ENCODE measurements around the gene SRSF9. TPM values are rescaled to one million over a fixed set of nuclear protein-coding genes. Genes with fewer than 3 reads are reported as not detected.

Gene SRSF9
- total and polyA plus RNA-seq, 2 of the 13 experiments (the other 11 are each of a cell fraction or from before 2014, with no cell fraction given) = 125 to 144 TPM

DNA sequence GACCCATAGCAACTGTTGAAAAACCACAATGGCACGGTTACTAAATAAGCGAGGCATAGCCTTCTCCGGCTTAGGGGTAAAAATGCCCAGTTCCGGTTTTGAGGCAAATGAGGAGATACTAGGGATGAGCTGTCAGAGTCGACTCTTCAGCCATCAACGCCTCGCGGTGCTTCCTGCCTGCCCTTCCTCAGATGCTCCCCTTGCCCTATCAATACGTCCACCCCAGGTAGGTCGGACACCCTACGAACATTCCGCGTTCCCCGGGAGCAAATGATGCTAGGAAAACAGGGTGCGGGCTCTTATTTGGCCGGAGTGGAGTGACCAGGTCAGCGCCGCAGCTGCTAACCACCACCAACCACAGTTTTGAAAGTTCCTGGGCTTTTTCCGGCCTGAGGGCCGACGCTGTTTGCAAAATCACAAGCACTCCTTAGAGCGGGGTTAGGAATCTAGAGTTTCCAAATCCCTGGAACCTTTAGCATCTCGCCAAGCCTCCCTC lies 1.2 kb downstream of the SRSF9 start (continued):
- TF ChIP-seq, protein P1, sequence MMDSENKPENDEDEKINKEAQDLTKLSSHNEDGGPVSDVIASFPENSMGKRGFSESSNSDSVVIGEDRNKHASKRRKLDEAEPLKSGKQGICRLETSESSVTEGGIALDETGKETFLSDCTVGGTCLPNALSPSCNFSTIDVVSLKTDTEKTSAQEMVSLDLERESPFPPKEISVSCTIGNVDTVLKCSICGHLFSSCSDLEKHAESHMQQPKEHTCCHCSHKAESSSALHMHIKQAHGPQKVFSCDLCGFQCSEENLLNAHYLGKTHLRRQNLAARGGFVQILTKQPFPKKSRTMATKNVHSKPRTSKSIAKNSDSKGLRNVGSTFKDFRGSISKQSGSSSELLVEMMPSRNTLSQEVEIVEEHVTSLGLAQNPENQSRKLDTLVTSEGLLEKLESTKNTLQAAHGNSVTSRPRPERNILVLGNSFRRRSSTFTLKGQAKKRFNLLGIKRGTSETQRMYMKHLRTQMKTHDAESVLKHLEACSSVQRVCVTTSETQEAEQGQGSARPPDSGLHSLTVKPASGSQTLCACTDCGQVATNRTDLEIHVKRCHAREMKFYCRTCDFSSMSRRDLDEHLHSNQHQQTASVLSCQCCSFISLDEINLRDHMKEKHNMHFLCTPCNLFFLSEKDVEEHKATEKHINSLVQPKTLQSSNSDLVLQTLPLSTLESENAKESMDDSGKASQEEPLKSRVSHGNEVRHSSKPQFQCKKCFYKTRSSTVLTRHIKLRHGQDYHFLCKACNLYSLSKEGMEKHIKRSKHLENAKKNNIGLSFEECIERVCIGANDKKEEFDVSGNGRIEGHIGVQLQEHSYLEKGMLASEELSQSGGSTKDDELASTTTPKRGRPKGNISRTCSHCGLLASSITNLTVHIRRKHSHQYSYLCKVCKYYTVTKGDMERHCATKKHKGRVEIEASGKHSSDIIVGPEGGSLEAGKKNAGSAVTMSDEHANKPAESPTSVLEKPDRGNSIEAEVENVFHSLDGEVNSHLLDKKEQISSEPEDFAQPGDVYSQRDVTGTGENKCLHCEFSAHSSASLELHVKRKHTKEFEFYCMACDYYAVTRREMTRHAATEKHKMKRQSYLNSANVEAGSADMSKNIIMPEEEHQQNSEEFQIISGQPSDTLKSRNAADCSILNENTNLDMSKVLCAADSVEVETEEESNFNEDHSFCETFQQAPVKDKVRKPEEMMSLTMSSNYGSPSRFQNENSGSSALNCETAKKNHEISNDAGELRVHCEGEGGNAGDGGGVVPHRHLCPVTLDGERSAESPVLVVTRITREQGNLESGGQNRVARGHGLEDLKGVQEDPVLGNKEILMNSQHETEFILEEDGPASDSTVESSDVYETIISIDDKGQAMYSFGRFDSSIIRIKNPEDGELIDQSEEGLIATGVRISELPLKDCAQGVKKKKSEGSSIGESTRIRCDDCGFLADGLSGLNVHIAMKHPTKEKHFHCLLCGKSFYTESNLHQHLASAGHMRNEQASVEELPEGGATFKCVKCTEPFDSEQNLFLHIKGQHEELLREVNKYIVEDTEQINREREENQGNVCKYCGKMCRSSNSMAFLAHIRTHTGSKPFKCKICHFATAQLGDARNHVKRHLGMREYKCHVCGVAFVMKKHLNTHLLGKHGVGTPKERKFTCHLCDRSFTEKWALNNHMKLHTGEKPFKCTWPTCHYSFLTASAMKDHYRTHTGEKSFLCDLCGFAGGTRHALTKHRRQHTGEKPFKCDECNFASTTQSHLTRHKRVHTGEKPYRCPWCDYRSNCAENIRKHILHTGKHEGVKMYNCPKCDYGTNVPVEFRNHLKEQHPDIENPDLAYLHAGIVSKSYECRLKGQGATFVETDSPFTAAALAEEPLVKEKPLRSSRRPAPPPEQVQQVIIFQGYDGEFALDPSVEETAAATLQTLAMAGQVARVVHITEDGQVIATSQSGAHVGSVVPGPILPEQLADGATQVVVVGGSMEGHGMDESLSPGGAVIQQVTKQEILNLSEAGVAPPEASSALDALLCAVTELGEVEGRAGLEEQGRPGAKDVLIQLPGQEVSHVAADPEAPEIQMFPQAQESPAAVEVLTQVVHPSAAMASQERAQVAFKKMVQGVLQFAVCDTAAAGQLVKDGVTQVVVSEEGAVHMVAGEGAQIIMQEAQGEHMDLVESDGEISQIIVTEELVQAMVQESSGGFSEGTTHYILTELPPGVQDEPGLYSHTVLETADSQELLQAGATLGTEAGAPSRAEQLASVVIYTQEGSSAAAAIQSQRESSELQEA (CRISPR knock-in tag; IDR thresholded peaks at IDR 0.05; ENCODE audit: not compliant biosample characterization) = no peak
- TF ChIP-seq ZNF549 (CRISPR knock-in tag; IDR thresholded peaks at IDR 0.05) = no peak
- TF ChIP-seq, protein P2, sequence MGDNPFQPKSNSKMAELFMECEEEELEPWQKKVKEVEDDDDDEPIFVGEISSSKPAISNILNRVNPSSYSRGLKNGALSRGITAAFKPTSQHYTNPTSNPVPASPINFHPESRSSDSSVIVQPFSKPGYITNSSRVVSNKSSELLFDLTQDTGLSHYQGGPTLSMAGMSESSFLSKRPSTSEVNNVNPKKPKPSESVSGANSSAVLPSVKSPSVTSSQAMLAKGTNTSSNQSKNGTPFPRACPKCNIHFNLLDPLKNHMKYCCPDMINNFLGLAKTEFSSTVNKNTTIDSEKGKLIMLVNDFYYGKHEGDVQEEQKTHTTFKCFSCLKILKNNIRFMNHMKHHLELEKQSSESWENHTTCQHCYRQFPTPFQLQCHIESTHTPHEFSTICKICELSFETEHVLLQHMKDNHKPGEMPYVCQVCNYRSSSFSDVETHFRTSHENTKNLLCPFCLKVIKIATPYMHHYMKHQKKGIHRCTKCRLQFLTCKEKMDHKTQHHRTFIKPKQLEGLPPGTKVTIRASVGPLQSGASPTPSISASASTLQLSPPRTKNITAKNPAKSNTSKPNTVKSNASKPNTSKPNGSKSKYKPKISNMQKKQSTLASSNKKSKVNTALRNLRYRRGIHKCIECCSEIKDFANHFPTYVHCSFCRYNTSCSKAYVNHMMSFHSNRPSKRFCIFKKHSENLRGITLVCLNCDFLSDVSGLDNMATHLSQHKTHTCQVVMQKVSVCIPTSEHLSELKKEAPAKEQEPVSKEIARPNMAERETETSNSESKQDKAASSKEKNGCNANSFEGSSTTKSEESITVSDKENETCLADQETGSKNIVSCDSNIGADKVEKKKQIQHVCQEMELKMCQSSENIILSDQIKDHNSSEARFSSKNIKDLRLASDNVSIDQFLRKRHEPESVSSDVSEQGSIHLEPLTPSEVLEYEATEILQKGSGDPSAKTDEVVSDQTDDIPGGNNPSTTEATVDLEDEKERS (CRISPR knock-in tag; IDR thresholded peaks at IDR 0.05) = no peak
- 0 out of 2 replicates have a peak, but pooled peaks have one; percentile 41 for TF ChIP-seq GLI4 (CRISPR knock-in tag; IDR thresholded peaks at IDR 0.05; ENCODE audit: borderline replicate concordance)
- TF ChIP-seq, protein P3, sequence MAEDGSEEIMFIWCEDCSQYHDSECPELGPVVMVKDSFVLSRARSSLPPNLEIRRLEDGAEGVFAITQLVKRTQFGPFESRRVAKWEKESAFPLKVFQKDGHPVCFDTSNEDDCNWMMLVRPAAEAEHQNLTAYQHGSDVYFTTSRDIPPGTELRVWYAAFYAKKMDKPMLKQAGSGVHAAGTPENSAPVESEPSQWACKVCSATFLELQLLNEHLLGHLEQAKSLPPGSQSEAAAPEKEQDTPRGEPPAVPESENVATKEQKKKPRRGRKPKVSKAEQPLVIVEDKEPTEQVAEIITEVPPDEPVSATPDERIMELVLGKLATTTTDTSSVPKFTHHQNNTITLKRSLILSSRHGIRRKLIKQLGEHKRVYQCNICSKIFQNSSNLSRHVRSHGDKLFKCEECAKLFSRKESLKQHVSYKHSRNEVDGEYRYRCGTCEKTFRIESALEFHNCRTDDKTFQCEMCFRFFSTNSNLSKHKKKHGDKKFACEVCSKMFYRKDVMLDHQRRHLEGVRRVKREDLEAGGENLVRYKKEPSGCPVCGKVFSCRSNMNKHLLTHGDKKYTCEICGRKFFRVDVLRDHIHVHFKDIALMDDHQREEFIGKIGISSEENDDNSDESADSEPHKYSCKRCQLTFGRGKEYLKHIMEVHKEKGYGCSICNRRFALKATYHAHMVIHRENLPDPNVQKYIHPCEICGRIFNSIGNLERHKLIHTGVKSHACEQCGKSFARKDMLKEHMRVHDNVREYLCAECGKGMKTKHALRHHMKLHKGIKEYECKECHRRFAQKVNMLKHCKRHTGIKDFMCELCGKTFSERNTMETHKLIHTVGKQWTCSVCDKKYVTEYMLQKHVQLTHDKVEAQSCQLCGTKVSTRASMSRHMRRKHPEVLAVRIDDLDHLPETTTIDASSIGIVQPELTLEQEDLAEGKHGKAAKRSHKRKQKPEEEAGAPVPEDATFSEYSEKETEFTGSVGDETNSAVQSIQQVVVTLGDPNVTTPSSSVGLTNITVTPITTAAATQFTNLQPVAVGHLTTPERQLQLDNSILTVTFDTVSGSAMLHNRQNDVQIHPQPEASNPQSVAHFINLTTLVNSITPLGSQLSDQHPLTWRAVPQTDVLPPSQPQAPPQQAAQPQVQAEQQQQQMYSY (CRISPR knock-in tag; IDR thresholded peaks at IDR 0.05) = peak; percentile 96
- TF ChIP-seq, protein P4, sequence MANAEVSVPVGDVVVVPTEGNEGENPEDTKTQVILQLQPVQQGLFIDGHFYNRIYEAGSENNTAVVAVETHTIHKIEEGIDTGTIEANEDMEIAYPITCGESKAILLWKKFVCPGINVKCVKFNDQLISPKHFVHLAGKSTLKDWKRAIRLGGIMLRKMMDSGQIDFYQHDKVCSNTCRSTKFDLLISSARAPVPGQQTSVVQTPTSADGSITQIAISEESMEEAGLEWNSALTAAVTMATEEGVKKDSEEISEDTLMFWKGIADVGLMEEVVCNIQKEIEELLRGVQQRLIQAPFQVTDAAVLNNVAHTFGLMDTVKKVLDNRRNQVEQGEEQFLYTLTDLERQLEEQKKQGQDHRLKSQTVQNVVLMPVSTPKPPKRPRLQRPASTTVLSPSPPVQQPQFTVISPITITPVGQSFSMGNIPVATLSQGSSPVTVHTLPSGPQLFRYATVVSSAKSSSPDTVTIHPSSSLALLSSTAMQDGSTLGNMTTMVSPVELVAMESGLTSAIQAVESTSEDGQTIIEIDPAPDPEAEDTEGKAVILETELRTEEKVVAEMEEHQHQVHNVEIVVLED (CRISPR knock-in tag; IDR thresholded peaks at IDR 0.05; ENCODE audit: borderline replicate concordance) = 0 out of 2 replicates have a peak, but pooled peaks have one; percentile 19
- TF ChIP-seq TGIF2 (CRISPR knock-in tag; IDR thresholded peaks at IDR 0.05) = peak; percentile 65; the same call in 1 of the 2 replicates
- no peak for TF ChIP-seq PAX8 (CRISPR knock-in tag; IDR thresholded peaks at IDR 0.05; ENCODE audit: borderline replicate concordance)
- TF ChIP-seq, protein P5, sequence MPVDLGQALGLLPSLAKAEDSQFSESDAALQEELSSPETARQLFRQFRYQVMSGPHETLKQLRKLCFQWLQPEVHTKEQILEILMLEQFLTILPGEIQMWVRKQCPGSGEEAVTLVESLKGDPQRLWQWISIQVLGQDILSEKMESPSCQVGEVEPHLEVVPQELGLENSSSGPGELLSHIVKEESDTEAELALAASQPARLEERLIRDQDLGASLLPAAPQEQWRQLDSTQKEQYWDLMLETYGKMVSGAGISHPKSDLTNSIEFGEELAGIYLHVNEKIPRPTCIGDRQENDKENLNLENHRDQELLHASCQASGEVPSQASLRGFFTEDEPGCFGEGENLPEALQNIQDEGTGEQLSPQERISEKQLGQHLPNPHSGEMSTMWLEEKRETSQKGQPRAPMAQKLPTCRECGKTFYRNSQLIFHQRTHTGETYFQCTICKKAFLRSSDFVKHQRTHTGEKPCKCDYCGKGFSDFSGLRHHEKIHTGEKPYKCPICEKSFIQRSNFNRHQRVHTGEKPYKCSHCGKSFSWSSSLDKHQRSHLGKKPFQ (CRISPR knock-in tag; IDR thresholded peaks at IDR 0.05; ENCODE audit: insufficient replicate concordance) = no peak

Data from HepG2 (cell line).